ENCODE measurements around the gene ANKH.

DNA sequence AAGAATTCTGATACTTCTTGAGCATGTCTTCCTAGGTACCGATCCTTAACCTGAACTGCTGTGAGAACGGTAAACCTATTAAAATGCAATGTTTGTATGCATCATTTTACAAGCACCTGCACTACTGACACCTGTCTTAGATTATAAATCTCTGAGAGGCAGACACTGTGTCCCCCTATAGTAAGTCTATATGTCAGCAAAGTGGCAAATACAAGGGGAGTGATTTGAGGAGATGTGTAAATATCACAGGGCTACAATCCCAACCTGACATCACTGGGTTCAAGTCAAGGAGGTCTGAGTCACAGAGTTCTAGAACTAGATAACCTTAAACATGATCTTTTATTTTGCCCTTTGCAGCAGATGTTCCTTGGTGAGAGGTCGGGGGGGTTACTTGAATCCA is 64.1 kb downstream of the ANKH start:
- TF ChIP-seq JUNB (IDR thresholded peaks at IDR 0.05) (no peak), TP53 (CRISPR knock-in tag; IDR thresholded peaks at IDR 0.05) (no peak), POLR2A (IDR thresholded peaks at IDR 0.05; ENCODE audit: low read length) (no peak), POLR2AphosphoS2 (conservative IDR thresholded peaks at IDR 0.05; ENCODE audit: low read length) (no peak), SMC3 (IDR thresholded peaks at IDR 0.05) (no peak)
- TF ChIP-seq, protein P1, sequence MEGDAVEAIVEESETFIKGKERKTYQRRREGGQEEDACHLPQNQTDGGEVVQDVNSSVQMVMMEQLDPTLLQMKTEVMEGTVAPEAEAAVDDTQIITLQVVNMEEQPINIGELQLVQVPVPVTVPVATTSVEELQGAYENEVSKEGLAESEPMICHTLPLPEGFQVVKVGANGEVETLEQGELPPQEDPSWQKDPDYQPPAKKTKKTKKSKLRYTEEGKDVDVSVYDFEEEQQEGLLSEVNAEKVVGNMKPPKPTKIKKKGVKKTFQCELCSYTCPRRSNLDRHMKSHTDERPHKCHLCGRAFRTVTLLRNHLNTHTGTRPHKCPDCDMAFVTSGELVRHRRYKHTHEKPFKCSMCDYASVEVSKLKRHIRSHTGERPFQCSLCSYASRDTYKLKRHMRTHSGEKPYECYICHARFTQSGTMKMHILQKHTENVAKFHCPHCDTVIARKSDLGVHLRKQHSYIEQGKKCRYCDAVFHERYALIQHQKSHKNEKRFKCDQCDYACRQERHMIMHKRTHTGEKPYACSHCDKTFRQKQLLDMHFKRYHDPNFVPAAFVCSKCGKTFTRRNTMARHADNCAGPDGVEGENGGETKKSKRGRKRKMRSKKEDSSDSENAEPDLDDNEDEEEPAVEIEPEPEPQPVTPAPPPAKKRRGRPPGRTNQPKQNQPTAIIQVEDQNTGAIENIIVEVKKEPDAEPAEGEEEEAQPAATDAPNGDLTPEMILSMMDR (IDR thresholded peaks at IDR 0.05) = no peak
- TF ChIP-seq, protein P2, sequence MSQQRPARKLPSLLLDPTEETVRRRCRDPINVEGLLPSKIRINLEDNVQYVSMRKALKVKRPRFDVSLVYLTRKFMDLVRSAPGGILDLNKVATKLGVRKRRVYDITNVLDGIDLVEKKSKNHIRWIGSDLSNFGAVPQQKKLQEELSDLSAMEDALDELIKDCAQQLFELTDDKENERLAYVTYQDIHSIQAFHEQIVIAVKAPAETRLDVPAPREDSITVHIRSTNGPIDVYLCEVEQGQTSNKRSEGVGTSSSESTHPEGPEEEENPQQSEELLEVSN (IDR thresholded peaks at IDR 0.05; ENCODE audit: borderline replicate concordance, low read depth) = no peak
- TF ChIP-seq, protein P3, sequence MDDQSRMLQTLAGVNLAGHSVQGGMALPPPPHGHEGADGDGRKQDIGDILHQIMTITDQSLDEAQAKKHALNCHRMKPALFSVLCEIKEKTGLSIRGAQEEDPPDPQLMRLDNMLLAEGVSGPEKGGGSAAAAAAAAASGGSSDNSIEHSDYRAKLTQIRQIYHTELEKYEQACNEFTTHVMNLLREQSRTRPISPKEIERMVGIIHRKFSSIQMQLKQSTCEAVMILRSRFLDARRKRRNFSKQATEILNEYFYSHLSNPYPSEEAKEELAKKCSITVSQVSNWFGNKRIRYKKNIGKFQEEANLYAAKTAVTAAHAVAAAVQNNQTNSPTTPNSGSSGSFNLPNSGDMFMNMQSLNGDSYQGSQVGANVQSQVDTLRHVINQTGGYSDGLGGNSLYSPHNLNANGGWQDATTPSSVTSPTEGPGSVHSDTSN (IDR thresholded peaks at IDR 0.05) = no peak
